Caco-2 (cell line): ENCODE results near the gene SRGAP1. TPM values are rescaled to one million over a fixed set of nuclear protein-coding genes. Genes with fewer than 3 reads are reported as not detected.

Source experiments
- BruUV-seq: library from RNA; stranded (reverse); fragments of 400-500 nt; replicated peaks from 2 replicates; lab custom pipeline; 2021; lab: Mats Ljungman, UMichigan
- CTCF ChIA-PET: fragments of 300-600 bp; sonication (Branson Sonifier 250); formaldehyde crosslinking; loops from one replicate; lab custom pipeline; 2022; ENCODE audit warnings: antibody characterized with exemption; lab: Charles Lee
- POLR2A ChIA-PET: fragments of 300-600 bp; sonication (Branson Sonifier 250); formaldehyde crosslinking; loops from one replicate; lab custom pipeline; 2022; ENCODE audit warnings: antibody characterized with exemption; lab: Charles Lee
- DNase-seq, 2 experiments: peaks; one replicate each; pipeline versions ENCODE4 v3.0.0 to v3.0.0-alpha.2; 2020 to 2022
- H3K27me3 ChIP-seq: replicated peaks from 2 replicates; pipeline ENCODE4 v1.6.0; 2011; ENCODE audit warnings: low read length; ENCODE audit not compliant: control insufficient read depth, insufficient read depth
- H3K36me3 ChIP-seq: 2 replicates; pipeline ENCODE4 v1.5.1; 2011; ENCODE audit warnings: low read length; ENCODE audit not compliant: control insufficient read depth, insufficient read depth
- H3K4me1 ChIP-seq: fragments of 250-450 bp; sonication (Bioruptor Pico); 2 replicates; pipeline ENCODE4 v1.5.1; 2020; ENCODE audit warnings: mild to moderate bottlenecking
- H3K4me3 ChIP-seq: 2 replicates; pipeline ENCODE4 v1.5.1; 2011; ENCODE audit warnings: low read depth, mild to moderate bottlenecking, control low read depth, low read length
- H3K9me3 ChIP-seq: fragments of 250-450 bp; sonication (Bioruptor Pico); 2 replicates; pipeline ENCODE4 v1.5.1; 2020; ENCODE audit warnings: mild to moderate bottlenecking, moderate library complexity
- H3K27ac Mint-ChIP-seq: one replicate; pipeline ENCODE4 v1.8.0; 2022; ENCODE audit warnings: mixed read lengths; ENCODE audit not compliant: unreplicated experiment
- H3K27me3 Mint-ChIP-seq: one replicate; pipeline ENCODE4 v1.8.0; 2022; ENCODE audit warnings: mixed read lengths; ENCODE audit not compliant: insufficient read depth, unreplicated experiment
- H3K36me3 Mint-ChIP-seq: one replicate; pipeline ENCODE4 v1.8.0; 2022; ENCODE audit warnings: mild to moderate bottlenecking, mixed read lengths; ENCODE audit not compliant: insufficient read depth, unreplicated experiment
- H3K4me1 Mint-ChIP-seq: one replicate; pipeline ENCODE4 v1.8.0; 2022; ENCODE audit warnings: low read depth, mixed read lengths; ENCODE audit not compliant: unreplicated experiment
- H3K4me3 Mint-ChIP-seq: one replicate; pipeline ENCODE4 v1.8.0; 2022; ENCODE audit warnings: mild to moderate bottlenecking, moderate library complexity, mixed read lengths; ENCODE audit not compliant: unreplicated experiment
- H3K9me3 Mint-ChIP-seq: one replicate; pipeline ENCODE4 v1.8.0; 2022; ENCODE audit warnings: mixed read lengths; ENCODE audit not compliant: unreplicated experiment
- CTCF ChIP-seq, 2 experiments: fragments of 200-600 bp in 1 of 2; IDR thresholded peaks; 1 replicate in 1 of 2; 2 replicates in 1 of 2; pipeline versions ENCODE4 v1.5.1 to v1.8.0; 2011 to 2022; ENCODE audit warnings: antibody characterized with exemption in 1 of 2, control low read depth in 1 of 2, inconsistent platforms in 1 of 2, low read depth in 1 of 2, low read length in 1 of 2, mild to moderate bottlenecking in 1 of 2, moderate library complexity in 1 of 2; ENCODE audit not compliant: insufficient read depth in 1 of 2, severe bottlenecking in 1 of 2, unreplicated experiment in 1 of 2
- intact Hi-C: fragments of 100-400 bp; cut with micrococcal nuclease; formaldehyde crosslinking; loops from one replicate; pipeline ENCODE4 v1.10.0; 2022; ENCODE audit not compliant: unreplicated experiment
- total RNA-seq: library from RNA; stranded (reverse); gene quantifications from 2 replicates; pipeline ENCODE4 v1.2.3, GENCODE V29; 2022

SRGAP1 gene
- total RNA-seq, 1 experiment from 2014 or later: 22.1 TPM

- no peaks in the 10 kb centered on the region for H3K27me3 Mint-ChIP-seq
- no peak overlapping the region for H3K4me3 ChIP-seq
- H3K4me3 Mint-ChIP-seq: no peak overlapping the region
- no peaks in the 10 kb centered on the region for H3K36me3 ChIP-seq
- no peaks in the 10 kb centered on the region for H3K9me3 ChIP-seq
- no peak for DNase-seq
- no peaks in the 10 kb centered on the region for H3K4me1 ChIP-seq
- H3K9me3 Mint-ChIP-seq: no peaks in the 10 kb centered on the region
- no peak for TF ChIP-seq CTCF (IDR thresholded peaks at IDR 0.05; ENCODE audit: insufficient read depth in 1 of 2, low read depth in 1 of 2, low read length in 1 of 2, severe bottlenecking in 1 of 2, unreplicated experiment in 1 of 2)
- H3K4me1 Mint-ChIP-seq: no peaks in the 10 kb centered on the region
- no peaks in the 10 kb centered on the region for H3K27me3 ChIP-seq
- intact Hi-C loops: no loop called here
- ChIA-PET CTCF (no interaction called here), POLR2A (no interaction called here)
- H3K27ac Mint-ChIP-seq: no peak overlapping the region
- H3K36me3 Mint-ChIP-seq: no peaks in the 10 kb centered on the region
- no TSS peak for BruUV-seq
Measured at GRCh38 chr12:63961048-63961447, 116.5 kb downstream of the SRGAP1 start.

- TF ChIP-seq CTCF (IDR thresholded peaks at IDR 0.05; ENCODE audit: insufficient read depth in 1 of 2, low read depth in 1 of 2, low read length in 1 of 2, severe bottlenecking in 1 of 2, unreplicated experiment in 1 of 2): no peak
- no TSS peak for BruUV-seq
- Mint-ChIP-seq H3K36me3 (no peaks in the 10 kb centered on the region), H3K4me1 (no peaks in the 10 kb centered on the region), H3K27me3 (no peaks in the 10 kb centered on the region), H3K4me3 (no peak overlapping the region), H3K27ac (no peak overlapping the region), H3K9me3 (no peaks in the 10 kb centered on the region)
- Histone ChIP-seq H3K27me3 (no peaks in the 10 kb centered on the region), H3K36me3 (no peaks in the 10 kb centered on the region; the same call in 1 of the 2 replicates), H3K4me3 (no peak overlapping the region), H3K4me1 (no peaks in the 10 kb centered on the region), H3K9me3 (no peaks in the 10 kb centered on the region)
- POLR2A ChIA-PET: no interaction called here
- CTCF ChIA-PET: no interaction called here
- DNase-seq: no peak
- intact Hi-C loops: no loop called here
Measured at GRCh38 chr12:63961543-63961942, 117.0 kb downstream of the SRGAP1 start.

- H3K9me3 Mint-ChIP-seq: no peaks in the 10 kb centered on the region
- no TSS peak for BruUV-seq
Measured at GRCh38 chr12:63963868-63964267, 119.4 kb downstream of the SRGAP1 start.

More at GRCh38 chr12:63963868-63964267, 119.4 kb downstream of the SRGAP1 start:
- no peaks in the 10 kb centered on the region for H3K27me3 ChIP-seq
- H3K36me3 ChIP-seq: no peaks in the 10 kb centered on the region; the same call in 1 of the 2 replicates
- Mint-ChIP-seq H3K27ac (no peak overlapping the region), H3K4me3 (no peak overlapping the region), H3K4me1 (no peaks in the 10 kb centered on the region), H3K36me3 (no peaks in the 10 kb centered on the region), H3K27me3 (no peaks in the 10 kb centered on the region)
- H3K4me1 ChIP-seq: 0 out of 2 replicates have a peak, but pooled peaks cover 4% of the 10 kb centered on the region
- no peaks in the 10 kb centered on the region; the same call in 1 of the 2 replicates for H3K9me3 ChIP-seq
- intact Hi-C loops: no loop called here
- no peak for TF ChIP-seq CTCF (IDR thresholded peaks at IDR 0.05; ENCODE audit: insufficient read depth in 1 of 2, low read depth in 1 of 2, low read length in 1 of 2, severe bottlenecking in 1 of 2, unreplicated experiment in 1 of 2)
- ChIA-PET POLR2A (no interaction called here), CTCF (no interaction called here)
- H3K4me3 ChIP-seq: no peak overlapping the region
- DNase-seq: no peak
